ENCODE data around the gene RHOBTB3.

- no peak for TF ChIP-seq CTCF (IDR thresholded peaks at IDR 0.05)
- no peak for TF ChIP-seq POLR2A (IDR thresholded peaks at IDR 0.05)
Observed at GRCh38 chr5:95759005-95759404, 27.9 kb downstream of the RHOBTB3 start.
